OCI-LY3 (cell line): ENCODE data around the gene ZCCHC3.
"Not testable (repeated sequence)": the region's sequence is repeated elsewhere in the genome, so short reads cannot be mapped to it uniquely, and the experiment has no call there.

Experiments used
- H2AFZ ChIP-seq: fragments of 200-600, 300-600 bp; shearing (Covaris generic); 2 replicates; pipeline ENCODE4 v1.6.0; 2014; ENCODE audit warnings: antibody characterized with exemption, low read depth, low read length
- H3K27ac ChIP-seq: fragments of 200-600, 300-600 bp; sonication (generic); 2 replicates; pipeline ENCODE4 v1.5.1; 2014; ENCODE audit warnings: mild to moderate bottlenecking, low read length, moderate library complexity, mixed read lengths
- H3K27me3 ChIP-seq: fragments of 200-600, 300-600 bp; sonication (generic); 2 replicates; pipeline ENCODE4 v1.6.1; 2014; ENCODE audit warnings: low read depth, low read length, mixed read lengths
- H3K36me3 ChIP-seq: fragments of 200-600, 300-600 bp; sonication (generic); replicated peaks from 2 replicates; pipeline ENCODE3; 2014; ENCODE audit warnings: low read depth, low read length, mixed read lengths
- H3K4me1 ChIP-seq: fragments of 300-600, 200-600 bp; sonication (generic); 2 replicates; pipeline ENCODE4 v1.6.1; 2014; ENCODE audit warnings: low read length, mixed read lengths
- H3K4me2 ChIP-seq: fragments of 200-600, 300-600 bp; sonication (generic); 2 replicates; pipeline ENCODE4 v1.6.1; 2014; ENCODE audit warnings: low read length, mixed read lengths
- H3K4me3 ChIP-seq: fragments of 300-600, 200-600 bp; sonication (generic); 2 replicates; pipeline ENCODE4 v1.5.1; 2014; ENCODE audit warnings: antibody characterized with exemption, mild to moderate bottlenecking, low read length, moderate library complexity
- H3K79me2 ChIP-seq: fragments of 300-600, 200-600 bp; shearing (Covaris generic); 2 replicates; pipeline ENCODE4 v1.6.1; 2014; ENCODE audit warnings: mild to moderate bottlenecking, low read length, mixed read lengths
- H3K9ac ChIP-seq: fragments of 300-600, 200-600 bp; shearing (Covaris generic); 2 replicates; pipeline ENCODE4 v1.6.0; 2014; ENCODE audit warnings: mild to moderate bottlenecking, low read length, moderate library complexity
- H3K9me3 ChIP-seq: fragments of 200-600, 300-600 bp; shearing (Covaris generic); 2 replicates; pipeline ENCODE4 v1.6.1; 2014; ENCODE audit warnings: low read length, mixed read lengths; ENCODE audit not compliant: insufficient read depth
- H4K20me1 ChIP-seq: fragments of 200-600, 300-600 bp; sonication (generic); 2 replicates; pipeline ENCODE4 v1.6.1; 2016; ENCODE audit warnings: low read length, mixed read lengths; ENCODE audit not compliant: insufficient read depth
- CTCF ChIP-seq: fragments of 200-600, 300-600 bp; sonication (generic); IDR thresholded peaks from 2 replicates; pipeline ENCODE4 v1.5.1; 2014; ENCODE audit warnings: antibody characterized with exemption, low read length, low read depth
- EZH2phosphoT487 ChIP-seq: fragments of 200-600 bp; shearing (Covaris generic); IDR thresholded peaks from 2 replicates; pipeline ENCODE4 v1.6.1; 2018; ENCODE audit warnings: antibody characterized with exemption, mixed run types, low read depth

Gene ZCCHC3

DNA sequence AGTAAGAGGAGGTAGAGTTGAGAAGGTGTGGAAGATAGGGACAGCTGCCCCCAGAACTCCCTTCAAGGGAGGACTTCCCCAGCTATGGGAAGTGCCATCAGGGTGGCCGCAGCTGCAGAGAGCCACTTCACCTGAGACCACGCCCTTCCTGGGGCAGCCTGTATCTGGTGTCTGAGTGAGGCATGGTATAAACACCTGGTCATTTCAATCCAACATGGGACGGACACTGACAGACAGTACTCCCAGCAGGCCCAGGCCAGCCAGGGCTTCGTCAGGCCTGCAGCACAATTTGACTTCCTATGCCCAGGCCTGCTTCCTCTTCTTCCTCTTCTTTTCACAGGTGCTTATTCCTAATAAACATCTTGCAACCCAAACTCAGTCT is 32.5 kb downstream of the ZCCHC3 start:
- no peak overlapping the region for H3K27ac ChIP-seq
- H3K9ac ChIP-seq, result no peak overlapping the region
- no peaks in the 10 kb centered on the region for H3K27me3 ChIP-seq
- no peaks in the 10 kb centered on the region for H3K9me3 ChIP-seq
- peaks cover 8% of the 10 kb centered on the region for H3K36me3 ChIP-seq
- H3K4me3 ChIP-seq, result no peak overlapping the region
- TF ChIP-seq CTCF, result no peak
- TF ChIP-seq EZH2phosphoT487, result no peak
- peaks cover 35% of the 10 kb centered on the region for H4K20me1 ChIP-seq
- no peak overlapping the region for H2AFZ ChIP-seq
- peaks cover 22% of the 10 kb centered on the region for H3K4me1 ChIP-seq
- peak overlapping the region; percentile 26; the same call in 1 of the 2 replicates for H3K4me2 ChIP-seq
- H3K79me2 ChIP-seq, result peaks cover 30% of the 10 kb centered on the region

DNA sequence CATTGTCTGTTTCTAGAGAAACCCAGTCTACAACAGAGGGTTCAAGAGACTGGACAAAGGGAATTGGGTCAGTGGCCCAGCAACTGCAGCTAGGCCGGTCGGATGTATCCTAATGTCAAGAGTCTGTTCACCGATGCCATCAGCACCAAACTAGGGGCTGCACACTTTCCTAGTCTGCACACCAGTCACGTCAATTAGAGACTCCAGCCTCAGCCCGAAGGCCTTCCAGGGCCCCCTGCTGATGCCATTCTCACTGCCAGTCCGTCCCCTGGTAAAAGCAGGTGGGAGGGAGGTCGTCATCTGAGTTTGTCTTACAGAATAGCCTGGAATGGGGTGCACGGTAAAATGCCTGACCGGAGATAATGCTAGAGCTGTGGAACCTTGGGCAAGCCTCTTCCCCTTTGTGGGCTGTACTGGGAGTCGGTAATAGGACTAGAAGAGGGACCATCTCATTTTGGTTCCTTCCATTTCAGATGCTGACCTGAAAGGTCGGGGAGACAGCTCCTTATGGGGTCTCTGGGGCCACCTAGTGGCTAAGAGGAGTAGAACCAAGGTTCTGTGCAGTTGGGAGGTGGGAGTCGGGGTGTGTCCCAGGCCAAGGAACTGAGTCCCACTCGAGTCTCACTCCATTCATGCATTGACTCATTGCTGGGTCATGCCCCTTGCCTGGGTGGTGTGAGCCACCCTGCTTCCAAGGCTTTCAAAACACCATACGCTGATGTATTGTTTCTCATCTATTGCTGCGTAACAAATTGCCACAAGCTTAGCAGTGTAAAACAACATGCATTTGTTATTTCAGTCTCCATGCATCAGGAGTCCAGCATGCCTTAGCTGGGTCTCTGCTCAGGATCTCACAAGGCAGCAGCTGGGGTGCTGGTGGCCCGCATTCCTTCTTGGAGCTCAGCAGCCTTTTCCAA is 33.1 kb downstream of the ZCCHC3 start:
- Histone ChIP-seq H3K27me3 (no peaks in the 10 kb centered on the region), H3K4me2 (peak overlapping the region; percentile 26; the same call in 1 of the 2 replicates), H2AFZ (no peak overlapping the region), H3K79me2 (peaks cover 30% of the 10 kb centered on the region), H4K20me1 (peaks cover 35% of the 10 kb centered on the region), H3K36me3 (peaks cover 8% of the 10 kb centered on the region), H3K4me3 (no peak overlapping the region), H3K4me1 (peaks cover 22% of the 10 kb centered on the region), H3K27ac (no peak overlapping the region), H3K9me3 (no peaks in the 10 kb centered on the region), H3K9ac (no peak overlapping the region)
- peak; percentile 94 for TF ChIP-seq CTCF
- TF ChIP-seq EZH2phosphoT487, result no peak

DNA sequence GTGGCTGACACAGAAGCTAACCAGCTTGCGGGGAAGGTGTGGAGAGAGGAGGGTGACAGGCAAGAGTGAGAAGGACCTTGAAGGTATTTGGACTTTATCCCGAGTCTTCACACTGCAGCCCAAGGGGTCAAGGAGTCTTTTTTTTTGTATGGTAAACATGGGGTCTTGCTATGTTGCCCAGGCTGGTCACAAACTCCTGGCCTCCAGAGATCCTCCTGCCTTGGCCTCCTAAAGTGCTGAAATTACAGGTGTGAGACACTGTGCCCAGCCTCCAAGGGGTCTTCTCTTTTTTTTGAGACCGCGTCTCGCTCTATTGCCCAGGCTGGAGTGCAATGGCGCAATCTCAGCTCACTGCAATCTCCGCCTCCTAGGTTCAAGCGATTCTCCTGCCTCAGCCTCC is 37.2 kb downstream of the ZCCHC3 start:
- no peaks in the 10 kb centered on the region for H3K9me3 ChIP-seq
- peaks cover 27% of the 10 kb centered on the region for H3K4me1 ChIP-seq
- H3K27me3 ChIP-seq, result no peaks in the 10 kb centered on the region

DNA sequence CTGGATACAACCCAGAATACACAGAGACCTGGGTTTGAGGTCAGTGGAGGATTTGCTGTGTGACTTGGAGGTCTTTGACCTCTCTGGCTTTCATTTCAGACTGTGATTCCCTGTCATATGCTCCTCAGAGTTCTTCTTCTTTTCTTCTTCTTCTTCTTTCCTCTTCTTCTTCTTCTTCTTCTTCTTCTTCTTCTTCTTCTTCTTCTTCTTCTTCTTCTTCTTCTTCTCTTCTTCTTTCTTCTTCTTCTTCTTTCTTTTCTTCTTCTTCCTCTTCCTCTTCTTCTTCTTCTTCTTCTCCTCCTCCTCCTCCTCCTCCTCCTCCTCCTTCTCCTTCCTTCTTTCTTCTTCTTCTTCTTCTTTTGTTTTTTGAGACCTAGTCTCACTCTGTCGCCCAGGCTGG is 38.7 kb downstream of the ZCCHC3 start:
- not testable (repeated sequence) for H3K4me3 ChIP-seq, H2AFZ ChIP-seq, H3K9me3 ChIP-seq, H3K4me2 ChIP-seq, H4K20me1 ChIP-seq, H3K79me2 ChIP-seq, H3K36me3 ChIP-seq, H3K27me3 ChIP-seq, H3K27ac ChIP-seq, H3K9ac ChIP-seq
- H3K4me1 ChIP-seq, result peaks cover 18% of the 10 kb centered on the region

More for the DNA sequence above, 37.2 kb downstream of the ZCCHC3 start:
- H3K9ac ChIP-seq, result no peak overlapping the region
- no peak overlapping the region for H3K4me3 ChIP-seq
- H3K27ac ChIP-seq, result no peak overlapping the region
- TF ChIP-seq CTCF, result no peak
- no peak for TF ChIP-seq EZH2phosphoT487
- H2AFZ ChIP-seq, result no peak overlapping the region
- no peaks in the 10 kb centered on the region for H3K79me2 ChIP-seq
- H3K36me3 ChIP-seq, result peaks cover 2% of the 10 kb centered on the region
- no peak overlapping the region for H3K4me2 ChIP-seq
- H4K20me1 ChIP-seq, result peaks cover 13% of the 10 kb centered on the region
